Activated CD4-positive, alpha-beta T cell treated with anti-CD3 and anti-CD28 coated beads, Interleukin-2, amount 10 ng/mL, durations not matched to agents 24 days and 14 days (primary cell): ENCODE results near the gene PKDREJ. TPM values are rescaled to one million over a fixed set of nuclear protein-coding genes. Genes with fewer than 3 reads are reported as not detected.
"Not testable (repeated sequence)": the region's sequence is repeated elsewhere in the genome, so short reads cannot be mapped to it uniquely, and the experiment has no call there.

Experiments
- DNase-seq: peaks from one replicate; pipeline ENCODE4 v3.0.0; 2022
- H3K27ac Mint-ChIP-seq: one replicate; pipeline ENCODE4 v1.8.0; 2022; ENCODE audit warnings: mild to moderate bottlenecking, mixed read lengths
- H3K27me3 Mint-ChIP-seq: one replicate; pipeline ENCODE4 v1.8.0; 2022; ENCODE audit warnings: mixed read lengths
- H3K36me3 Mint-ChIP-seq: one replicate; pipeline ENCODE4 v1.8.0; 2022; ENCODE audit warnings: low read depth, mild to moderate bottlenecking, mixed read lengths
- H3K4me1 Mint-ChIP-seq: one replicate; pipeline ENCODE4 v1.8.0; 2021; ENCODE audit warnings: mixed read lengths
- H3K4me3 Mint-ChIP-seq: one replicate; pipeline ENCODE4 v1.8.0; 2022; ENCODE audit warnings: mild to moderate bottlenecking, moderate library complexity, mixed read lengths
- H3K9me3 Mint-ChIP-seq: one replicate; pipeline ENCODE4 v1.8.0; 2021; ENCODE audit warnings: mixed read lengths
- intact Hi-C: fragments of 100-400 bp; cut with micrococcal nuclease; formaldehyde crosslinking; loops from one replicate; pipeline ENCODE4 v1.15.1; 2023
- total RNA-seq: library from RNA; stranded (reverse); gene quantifications from 2 replicates; pipeline ENCODE4 v1.2.3, GENCODE V29; 2022

The PKDREJ gene
- total RNA-seq, 1 donor from 2014 or later = not detected

DNA sequence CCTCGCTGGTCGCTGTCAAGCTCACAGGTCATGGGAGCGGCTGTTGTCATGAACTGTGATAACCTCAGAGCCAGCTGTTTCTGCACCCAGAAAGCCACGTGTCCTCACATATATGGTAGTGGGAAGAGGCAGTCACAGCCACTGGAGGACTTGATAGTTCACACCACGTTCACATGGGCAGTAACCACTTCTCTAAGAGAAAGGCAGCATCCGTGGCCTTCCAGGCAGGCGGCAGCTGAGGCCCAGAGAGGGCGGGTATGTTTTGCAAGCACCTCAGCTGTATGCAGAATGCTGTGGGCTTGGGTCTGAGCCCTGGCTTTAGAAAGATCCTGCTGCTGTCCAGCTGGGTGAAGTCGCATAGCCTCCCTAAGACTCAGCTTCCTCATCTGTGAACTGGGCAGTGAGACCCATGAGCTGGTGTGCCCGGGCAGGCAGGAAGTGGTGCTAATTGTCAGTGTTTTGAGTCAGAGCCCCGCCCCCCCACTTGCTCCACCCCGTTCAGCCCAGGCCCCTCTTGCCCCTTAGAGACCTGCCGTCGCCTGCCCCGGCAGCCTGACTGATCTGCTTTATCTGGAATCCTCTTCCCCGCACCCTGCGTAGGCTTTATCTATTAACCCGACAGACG is 18.0 kb upstream of the PKDREJ start:
- Mint-ChIP-seq H3K4me3 (no peak overlapping the region), H3K36me3 (peaks cover 29% of the 10 kb centered on the region), H3K9me3 (no peaks in the 10 kb centered on the region), H3K27ac (no peak overlapping the region), H3K27me3 (no peaks in the 10 kb centered on the region), H3K4me1 (no peaks in the 10 kb centered on the region)
- DNase-seq = no peak
- intact Hi-C loops = no loop called here

DNA sequence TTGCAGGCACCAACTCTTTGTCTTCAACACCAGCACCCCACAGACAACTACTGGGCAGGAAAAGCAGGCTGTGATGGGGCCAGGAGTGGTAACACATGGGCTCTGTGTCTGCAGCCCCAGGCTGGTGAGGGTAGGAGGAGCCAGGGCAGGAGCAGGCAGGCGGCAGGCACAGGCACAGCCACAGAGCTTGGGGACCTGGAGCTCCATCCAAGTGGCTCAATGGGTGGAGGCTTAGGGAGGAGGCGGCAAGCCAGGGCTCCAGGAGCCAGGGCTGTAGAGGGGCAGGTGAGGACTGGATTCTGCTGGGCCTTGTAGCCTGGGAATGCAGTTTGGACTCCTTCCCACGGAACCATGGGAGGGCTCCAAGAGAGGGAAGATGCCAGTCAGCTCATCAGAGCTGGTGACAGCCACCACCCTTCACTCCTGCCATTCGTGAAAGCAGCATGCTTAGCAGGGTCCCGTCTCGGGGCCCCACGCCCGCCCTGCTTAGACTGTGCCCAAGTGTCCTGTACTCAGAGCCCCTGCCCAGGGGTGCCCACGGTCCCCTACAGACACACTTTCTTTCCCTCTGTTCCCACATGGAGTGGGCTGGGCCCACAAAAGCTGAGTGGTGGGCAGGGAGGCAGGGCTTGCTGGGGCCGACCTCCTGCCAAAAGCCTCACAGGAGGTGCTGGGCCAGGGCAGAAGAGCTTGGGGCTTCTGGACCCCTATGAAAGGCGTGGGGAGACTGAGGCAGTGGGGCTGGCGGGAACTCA is 17.1 kb upstream of the PKDREJ start:
- Mint-ChIP-seq H3K4me3 (no peak overlapping the region), H3K4me1 (no peaks in the 10 kb centered on the region), H3K27me3 (no peaks in the 10 kb centered on the region), H3K9me3 (peaks cover 4% of the 10 kb centered on the region), H3K36me3 (peaks cover 32% of the 10 kb centered on the region), H3K27ac (no peak overlapping the region)
- intact Hi-C loops = no loop called here
- DNase-seq = no peak

DNA sequence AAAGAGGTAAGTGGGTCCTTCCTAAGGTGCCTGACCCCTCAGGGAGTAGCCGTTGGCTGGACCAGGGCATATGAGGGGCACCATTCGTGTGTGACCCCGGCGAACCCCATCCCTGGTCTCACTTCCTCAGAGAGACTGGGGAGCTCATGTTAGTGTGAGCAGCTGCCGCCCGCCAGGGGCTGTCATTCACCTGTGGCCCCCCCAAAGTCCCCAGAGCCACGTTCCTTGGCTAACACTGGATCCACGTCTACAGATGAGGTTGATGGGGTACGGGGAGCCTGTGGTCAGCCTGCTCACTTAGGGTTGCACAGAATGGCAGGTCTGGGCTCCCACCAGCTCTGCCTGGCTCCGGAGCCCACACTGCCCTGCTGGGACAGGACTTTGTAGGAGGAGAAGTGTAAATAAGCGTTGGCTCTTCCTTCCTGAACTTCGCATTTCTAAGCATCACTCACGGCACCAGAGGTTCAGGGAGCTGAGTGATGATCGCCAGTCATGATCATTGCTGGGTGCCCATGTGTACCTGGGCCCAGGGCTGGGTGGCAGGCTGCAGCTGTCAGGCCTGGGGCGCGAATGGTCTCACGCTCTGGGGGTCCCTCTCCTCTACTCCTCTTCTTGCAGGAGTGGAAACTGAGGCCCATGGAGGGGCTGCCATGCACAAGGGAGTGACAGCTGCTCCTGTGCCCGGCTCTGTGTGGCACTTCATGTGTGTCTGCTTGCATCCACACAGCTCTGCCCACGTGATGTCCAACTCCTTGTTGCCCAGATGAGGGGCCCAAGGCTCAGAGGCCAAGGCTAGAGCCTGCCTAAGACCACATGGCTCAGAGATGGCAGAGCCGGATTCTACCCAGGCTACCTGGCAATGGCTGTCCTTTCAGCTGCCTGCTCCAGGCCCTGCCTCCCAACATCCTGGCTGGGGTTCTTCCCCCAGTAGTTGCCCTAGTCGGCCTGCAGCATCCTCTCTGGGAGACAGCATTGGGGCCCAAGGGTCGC is 15.8 kb upstream of the PKDREJ start:
- Mint-ChIP-seq H3K4me1 (no peaks in the 10 kb centered on the region), H3K9me3 (peaks cover 4% of the 10 kb centered on the region), H3K36me3 (peaks cover 35% of the 10 kb centered on the region), H3K4me3 (no peak overlapping the region), H3K27ac (no peak overlapping the region), H3K27me3 (no peaks in the 10 kb centered on the region)
- intact Hi-C loops = no loop called here
- DNase-seq = no peak

DNA sequence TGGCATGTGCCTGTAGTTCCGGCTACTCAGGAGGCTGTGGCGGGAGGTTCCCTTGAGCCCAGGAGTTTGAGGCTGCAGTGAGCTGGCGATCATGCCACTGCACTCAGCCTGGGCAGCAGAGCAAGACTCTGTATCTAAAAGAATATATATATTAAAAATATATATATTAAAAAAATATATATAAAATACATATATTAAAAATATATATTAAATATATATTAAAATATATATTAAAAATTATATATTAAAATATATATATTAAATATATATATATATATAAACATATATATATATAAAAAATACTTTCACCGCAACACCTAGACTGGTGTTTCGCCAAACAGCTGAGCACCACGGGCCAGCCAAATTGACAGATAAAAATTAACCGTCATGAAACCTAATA is 13.4 kb upstream of the PKDREJ start:
- Mint-ChIP-seq H3K9me3 (peaks cover 4% of the 10 kb centered on the region), H3K36me3 (peaks cover 38% of the 10 kb centered on the region), H3K4me3 (no peak overlapping the region), H3K4me1 (no peaks in the 10 kb centered on the region), H3K27me3 (no peaks in the 10 kb centered on the region), H3K27ac (no peak overlapping the region)
- no peak for DNase-seq
- intact Hi-C loops = no loop called here

DNA sequence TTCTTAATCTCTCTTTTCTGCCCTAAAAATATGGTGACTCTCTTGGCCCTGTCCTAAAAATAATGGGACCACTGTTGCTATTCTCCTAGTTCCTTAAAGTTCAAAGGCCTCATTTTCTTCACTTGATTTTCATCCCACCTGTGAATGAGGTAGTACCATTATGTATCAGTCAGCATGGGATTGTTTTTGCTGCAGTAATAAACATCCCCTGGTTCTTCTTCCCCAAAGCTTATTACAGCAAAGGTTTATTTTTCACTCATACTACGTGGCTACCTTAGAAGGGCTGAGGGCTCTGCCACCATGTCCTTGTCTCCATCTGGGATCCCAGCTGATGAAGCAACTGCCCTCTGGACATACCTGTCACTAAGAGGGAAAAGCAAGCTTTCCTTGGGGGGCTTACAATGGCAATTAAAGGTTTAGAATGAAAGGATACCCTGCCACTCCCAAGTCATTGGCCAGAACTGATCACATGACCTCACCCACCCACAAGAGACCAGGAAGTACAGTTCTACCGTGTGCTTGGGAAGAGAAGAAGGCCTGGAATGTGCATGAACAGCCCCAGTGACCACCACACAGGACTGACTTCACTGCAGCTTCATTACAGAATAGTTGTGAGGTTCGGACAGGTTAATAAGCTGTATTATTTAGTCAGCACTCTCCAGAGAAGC is 12.4 kb upstream of the PKDREJ start:
- DNase-seq = no peak
- Mint-ChIP-seq H3K9me3 (peaks cover 4% of the 10 kb centered on the region), H3K27me3 (no peaks in the 10 kb centered on the region), H3K27ac (no peak overlapping the region), H3K4me3 (no peak overlapping the region), H3K4me1 (no peaks in the 10 kb centered on the region), H3K36me3 (peaks cover 36% of the 10 kb centered on the region)
- intact Hi-C loops = no loop called here

DNA sequence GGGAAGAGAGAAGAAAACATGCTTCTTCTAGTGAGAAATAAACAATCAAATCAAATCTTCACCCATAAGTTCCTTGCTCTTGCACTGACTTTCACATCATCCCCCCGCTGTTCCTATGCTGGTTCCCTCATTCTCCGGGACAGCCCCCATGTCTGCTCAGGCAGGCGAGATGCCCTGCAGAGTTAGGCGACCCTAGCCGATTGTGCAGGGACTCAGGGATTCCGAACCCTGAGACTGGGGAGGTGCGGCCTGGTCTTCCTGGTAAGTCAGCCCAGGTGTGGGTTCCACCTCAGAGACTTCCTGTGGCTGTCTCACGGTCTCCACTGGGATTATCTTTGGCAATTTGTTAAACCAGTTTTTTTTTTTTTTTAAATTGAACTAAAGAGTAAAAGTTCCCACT is 11.2 kb upstream of the PKDREJ start:
- peaks cover 4% of the 10 kb centered on the region for H3K9me3 Mint-ChIP-seq
- DNase-seq = no peak
- peaks cover 7% of the 10 kb centered on the region for H3K4me1 Mint-ChIP-seq
- intact Hi-C loops = no loop called here
- H3K27ac Mint-ChIP-seq = no peak overlapping the region
- no peak overlapping the region for H3K4me3 Mint-ChIP-seq
- H3K36me3 Mint-ChIP-seq = peaks cover 40% of the 10 kb centered on the region
- H3K27me3 Mint-ChIP-seq = no peaks in the 10 kb centered on the region

DNA sequence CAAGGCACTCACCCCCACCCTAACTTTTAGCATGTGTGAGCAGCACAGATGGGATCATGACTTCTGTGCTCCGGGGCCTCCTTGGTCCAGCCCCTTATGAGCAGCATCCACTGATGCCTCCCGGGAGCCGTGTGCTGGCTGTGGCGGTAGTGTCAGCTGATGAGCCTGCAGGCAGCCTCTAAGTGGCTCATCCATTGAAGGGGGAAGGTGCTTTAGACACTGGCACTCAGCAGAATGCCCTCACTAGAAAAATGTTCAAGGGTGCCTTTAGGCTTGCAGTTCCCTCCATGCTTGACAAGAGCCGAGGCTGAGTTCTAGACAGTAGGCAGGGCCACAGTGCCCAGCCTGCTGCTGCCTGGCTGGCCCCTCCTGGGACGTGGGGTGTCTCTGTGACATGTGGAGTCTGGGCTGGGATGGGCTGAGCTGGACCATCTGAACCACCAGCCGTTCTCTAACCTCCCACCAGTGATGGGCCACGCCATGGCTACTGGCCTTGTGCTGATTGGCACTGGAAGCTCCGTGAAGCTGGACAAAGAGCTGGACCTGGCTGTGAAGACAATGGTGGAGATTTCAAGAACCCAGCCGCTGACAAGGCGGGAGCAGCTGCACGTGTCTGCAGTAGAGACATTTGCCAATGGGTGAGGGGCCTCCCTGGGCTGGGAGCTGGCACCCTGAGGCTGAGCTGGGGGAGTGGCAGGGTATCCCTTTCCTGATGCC is 10.4 kb upstream of the PKDREJ start:
- Mint-ChIP-seq H3K27ac (no peak overlapping the region), H3K4me3 (no peak overlapping the region), H3K9me3 (peaks cover 4% of the 10 kb centered on the region), H3K36me3 (peaks cover 35% of the 10 kb centered on the region), H3K27me3 (no peaks in the 10 kb centered on the region), H3K4me1 (peaks cover 7% of the 10 kb centered on the region)
- intact Hi-C loops = no loop called here
- no peak for DNase-seq

DNA sequence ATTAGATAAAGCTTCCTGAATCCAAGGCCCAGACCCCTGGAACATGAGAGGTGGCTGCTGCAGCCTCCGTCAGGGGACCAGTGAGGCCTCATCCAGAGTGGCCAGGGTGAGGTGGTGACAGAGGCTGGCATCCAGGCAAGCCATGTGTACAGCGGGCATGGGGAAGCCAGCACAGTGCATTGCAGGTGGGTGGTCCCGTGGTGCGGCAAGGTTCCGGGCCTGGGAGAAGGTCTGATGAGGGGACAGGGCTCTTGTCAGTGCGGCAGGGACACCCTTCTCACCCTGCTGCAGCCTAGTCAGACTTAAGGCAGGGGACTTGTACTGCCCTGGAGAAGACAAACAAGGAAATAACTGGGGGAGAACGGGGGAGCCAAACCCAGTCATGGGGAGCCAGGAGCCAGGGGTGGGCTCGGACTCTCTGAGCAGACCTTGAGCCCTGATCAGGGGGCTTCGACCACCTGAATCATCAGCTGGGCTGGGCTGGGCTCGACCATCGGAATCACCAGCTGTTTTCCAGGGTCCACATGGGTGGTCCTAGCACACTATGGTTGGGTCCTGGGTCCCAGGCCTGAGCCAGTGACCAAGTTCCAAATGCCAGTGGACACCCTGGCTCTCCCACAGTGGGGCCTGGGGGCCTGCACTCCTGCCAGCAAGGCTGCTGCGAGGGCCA is 9.8 kb upstream of the PKDREJ start:
- Mint-ChIP-seq H3K27ac (no peak overlapping the region), H3K27me3 (no peaks in the 10 kb centered on the region), H3K4me1 (peaks cover 10% of the 10 kb centered on the region), H3K4me3 (no peak overlapping the region), H3K36me3 (peaks cover 36% of the 10 kb centered on the region), H3K9me3 (peaks cover 4% of the 10 kb centered on the region)
- intact Hi-C loops = no loop called here
- DNase-seq = no peak

DNA sequence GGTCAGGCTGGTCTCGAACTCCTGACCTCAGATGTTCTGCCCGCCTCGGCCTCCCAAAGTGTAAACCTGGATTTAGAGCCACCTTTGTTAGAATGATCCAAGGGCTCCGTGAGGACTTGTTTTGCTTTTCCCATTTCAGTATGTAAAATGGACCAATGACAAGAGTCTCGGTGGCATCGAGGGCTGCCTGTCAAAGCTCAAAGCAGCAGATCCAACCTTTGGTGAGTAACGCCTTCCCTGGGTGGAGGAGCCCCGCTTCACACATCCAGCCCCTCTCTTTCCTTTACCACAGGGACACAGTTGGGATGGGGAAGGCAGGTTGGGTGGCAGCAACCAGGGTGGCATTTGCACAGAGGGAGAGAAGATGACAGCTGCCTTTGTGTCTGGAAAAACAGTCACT is 9.1 kb upstream of the PKDREJ start:
- Mint-ChIP-seq H3K4me1 (peaks cover 15% of the 10 kb centered on the region), H3K27me3 (no peaks in the 10 kb centered on the region), H3K27ac (no peak overlapping the region), H3K4me3 (no peak overlapping the region), H3K36me3 (peaks cover 36% of the 10 kb centered on the region), H3K9me3 (peaks cover 4% of the 10 kb centered on the region)
- no peak for DNase-seq
- intact Hi-C loops = no loop called here

DNA sequence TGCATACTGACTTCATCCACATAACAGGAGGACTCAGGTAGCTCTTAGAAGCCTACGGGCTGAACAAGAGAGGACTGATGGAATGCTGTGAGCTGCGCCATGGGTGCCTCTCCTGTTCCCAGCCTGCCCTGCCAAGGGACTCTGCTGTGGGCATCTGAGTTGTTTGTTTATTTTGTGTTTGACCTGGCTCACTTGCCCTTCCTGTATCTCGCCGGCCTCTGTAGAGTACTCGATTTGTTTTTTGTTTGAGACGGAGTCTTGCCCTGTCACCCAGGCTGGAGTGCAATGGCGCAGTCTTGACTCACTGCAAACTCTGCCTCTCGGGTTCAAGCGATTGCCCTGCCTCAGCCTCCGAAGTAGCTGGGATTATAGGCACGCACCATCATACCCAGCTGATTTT is 6.4 kb upstream of the PKDREJ start:
- Mint-ChIP-seq H3K4me1 (peaks cover 17% of the 10 kb centered on the region), H3K27me3 (peaks cover 20% of the 10 kb centered on the region), H3K9me3 (peaks cover 9% of the 10 kb centered on the region), H3K36me3 (peaks cover 24% of the 10 kb centered on the region), H3K27ac (no peak overlapping the region), H3K4me3 (peak overlapping the region; percentile 59)
- intact Hi-C loops = loop anchor here (5.0 kb wide), 1 partner anchor 117 kb away; the partner anchor contains the start of gene PPARA
- no peak for DNase-seq

DNA sequence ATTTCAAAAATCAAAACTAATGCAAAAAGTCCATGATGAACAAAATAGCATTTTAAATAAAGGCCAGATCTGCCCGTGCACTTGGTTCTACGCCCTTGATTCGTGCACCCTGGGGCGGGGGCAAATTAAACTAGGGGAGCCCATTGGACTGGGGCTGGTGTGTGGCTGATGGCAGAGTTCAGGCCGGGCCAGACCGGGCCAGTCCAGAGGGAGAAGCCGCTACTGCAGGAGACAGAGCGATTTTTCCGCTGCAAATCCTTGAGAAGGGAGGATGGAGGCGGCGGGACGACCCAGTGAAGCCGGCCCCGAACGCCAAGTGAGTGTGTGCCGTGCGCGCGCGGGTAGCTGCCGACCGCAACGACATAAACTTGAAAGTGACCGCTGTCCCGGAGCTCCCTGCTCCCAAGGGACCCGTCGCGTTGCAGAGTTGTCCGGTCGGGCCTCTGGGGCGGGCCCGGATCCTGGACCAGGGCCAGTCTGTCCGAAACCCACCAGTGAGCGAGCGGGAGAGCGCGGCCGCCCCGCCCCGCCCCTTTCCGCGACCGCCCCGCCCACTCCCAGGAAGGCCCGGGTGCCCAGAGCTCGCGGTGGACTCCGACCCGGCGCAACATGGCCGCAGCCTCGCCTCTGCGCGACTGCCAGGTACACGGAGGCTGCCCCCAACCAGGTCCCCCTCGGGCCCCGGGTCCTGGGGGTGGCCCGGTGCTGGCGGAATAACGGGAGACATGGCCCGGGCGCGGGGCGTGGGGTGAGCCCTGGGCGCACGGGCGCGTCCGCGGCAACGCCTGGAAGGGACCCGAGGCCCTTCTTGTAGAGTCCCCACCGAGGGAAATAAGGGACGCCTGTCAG is 4.5 kb upstream of the PKDREJ start, which contains the start of gene TTC38:
TTC38 (plus strand) TSS at position 578 of the 849 bp plus-strand sequence; CDS start at position 610, 32 bp downstream.
- Mint-ChIP-seq H3K4me1 (peaks cover 17% of the 10 kb centered on the region), H3K27ac (peak within 1 kb of the TSS; percentile 69), H3K4me3 (peak within 1 kb of the TSS; percentile 90), H3K36me3 (peaks cover 19% of the 10 kb centered on the region), H3K27me3 (peaks cover 33% of the 10 kb centered on the region), H3K9me3 (peaks cover 13% of the 10 kb centered on the region)
- intact Hi-C loops = loop anchor here (5.0 kb wide), 1 partner anchor 115 kb away; the partner anchor contains the start of gene PPARA
- peak; percentile 87 for DNase-seq

DNA sequence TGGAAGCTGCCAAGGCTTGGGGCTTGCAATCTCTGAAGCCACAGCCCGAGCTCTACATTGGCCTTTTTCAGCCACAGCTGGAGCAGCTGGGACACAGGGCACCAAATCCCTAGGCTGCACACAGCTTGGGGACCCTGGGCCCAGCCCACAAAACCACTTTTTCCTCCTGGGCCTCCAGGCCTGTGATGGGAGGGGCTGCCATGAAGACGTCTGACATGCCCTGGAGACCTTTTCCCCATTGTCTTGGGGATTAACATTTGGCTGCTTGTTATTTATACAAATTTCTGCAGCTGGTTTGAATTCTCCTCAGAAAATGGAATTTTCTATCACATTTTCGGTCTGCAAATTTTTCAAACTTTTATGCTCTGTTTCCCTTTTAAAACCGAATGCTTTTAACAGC is 2.5 kb upstream of the PKDREJ start:
- Mint-ChIP-seq H3K9me3 (peaks cover 13% of the 10 kb centered on the region), H3K4me1 (peaks cover 17% of the 10 kb centered on the region), H3K36me3 (peaks cover 18% of the 10 kb centered on the region), H3K27me3 (peaks cover 53% of the 10 kb centered on the region)
- H3K4me3 Mint-ChIP-seq, H3K27ac Mint-ChIP-seq, DNase-seq: not testable (repeated sequence)
- intact Hi-C loops = loop anchor here (5.0 kb wide), 1 partner anchor 113 kb away; the partner anchor contains the start of gene PPARA
